HG03280 (cell line): ENCODE measurements around the gene CMTR1.

ENCODE experiments used
- ATAC-seq: cut with Tn5 transposase; IDR thresholded peaks from one replicate; pipeline ENCODE4 v1.9.1; 2021; ENCODE audit warnings: mild to moderate bottlenecking, moderate library complexity; ENCODE audit not compliant: unreplicated experiment

The CMTR1 gene

GRCh38 chr6:37511201-37511600 lies 78.2 kb downstream of the CMTR1 start:
- no peak for ATAC-seq

GRCh38 chr6:37511910-37512399 lies 78.9 kb downstream of the CMTR1 start:
- ATAC-seq, result no peak

- no peak for ATAC-seq
Observed at GRCh38 chr6:37512400-37513011, 79.5 kb downstream of the CMTR1 start.

- no peak for ATAC-seq
Observed at GRCh38 chr6:37513155-37513554, 80.1 kb downstream of the CMTR1 start.

GRCh38 chr6:37513576-37513975 lies 80.6 kb downstream of the CMTR1 start:
- no peak for ATAC-seq

GRCh38 chr6:37514321-37514771 lies 81.3 kb downstream of the CMTR1 start:
- ATAC-seq, result no peak

GRCh38 chr6:37514837-37515236 lies 81.8 kb downstream of the CMTR1 start:
- no peak for ATAC-seq

GRCh38 chr6:37515712-37516075 lies 82.7 kb downstream of the CMTR1 start:
- ATAC-seq, result no peak

- no peak for ATAC-seq
Observed at GRCh38 chr6:37516076-37516919, 83.3 kb downstream of the CMTR1 start.

- no peak for ATAC-seq
Observed at GRCh38 chr6:37516920-37517405, 83.9 kb downstream of the CMTR1 start.

- no peak for ATAC-seq
Observed at GRCh38 chr6:37517411-37517812, 84.4 kb downstream of the CMTR1 start.

GRCh38 chr6:37518116-37518515 lies 85.1 kb downstream of the CMTR1 start:
- no peak for ATAC-seq

- no peak for ATAC-seq
Observed at GRCh38 chr6:37519461-37519860, 86.4 kb downstream of the CMTR1 start.

- ATAC-seq, result no peak
Observed at GRCh38 chr6:37520926-37521325, 87.9 kb downstream of the CMTR1 start.

- no peak for ATAC-seq
Observed at GRCh38 chr6:37521674-37522073, 88.7 kb downstream of the CMTR1 start.

GRCh38 chr6:37522836-37523235 lies 89.8 kb downstream of the CMTR1 start:
- ATAC-seq, result no peak

- no peak for ATAC-seq
Observed at GRCh38 chr6:37523412-37523811, 90.4 kb downstream of the CMTR1 start.

- no peak for ATAC-seq
Observed at GRCh38 chr6:37524025-37524969, 91.3 kb downstream of the CMTR1 start.

GRCh38 chr6:37524970-37525318 lies 91.9 kb downstream of the CMTR1 start:
- no peak for ATAC-seq

- no peak for ATAC-seq
Observed at GRCh38 chr6:37525460-37526357, 92.7 kb downstream of the CMTR1 start.
